ENCODE results near the gene TYRO3.
A peak's percentile ranks its signal among the peaks of the same experiment; 100 is the strongest.

TYRO3 gene

GRCh38 chr15:41603941-41604911 lies 45.2 kb downstream of the TYRO3 start:
- H3K4me1 ChIP-seq (ENCODE audit: control insufficient read depth in 1 of 2, insufficient read depth in 2 of 2, low read length in 2 of 2): peaks cover 8 to 9% of the 10 kb centered on the region in 2 experiments
- no peaks in the 10 kb centered on the region for H3K9me3 ChIP-seq (ENCODE audit: insufficient read depth, low read depth, low read length)
- H2AK5ac ChIP-seq (ENCODE audit: low read length): no peak overlapping the region
- H3K18ac ChIP-seq (ENCODE audit: low read length): no peak overlapping the region
- H3K4ac ChIP-seq (ENCODE audit: low read depth, low read length): no peak overlapping the region
- no peaks in the 10 kb centered on the region for H3K36me3 ChIP-seq (ENCODE audit: control insufficient read depth in 1 of 2, insufficient read depth in 2 of 2, low read length in 2 of 2)
- no peak overlapping the region for H3K27ac ChIP-seq (ENCODE audit: low read depth, low read length)
- H2BK120ac ChIP-seq (ENCODE audit: insufficient read depth, low read length, poor library complexity): no peak overlapping the region
- no CpG with 5 or more reads among the region's 13 CpGs for WGBS (ENCODE audit: extremely low coverage, insufficient coverage, insufficient read length)
- no peak overlapping the region for H4K8ac ChIP-seq (ENCODE audit: low read depth, low read length)
- peak; percentile 17 to 63 for DNase-seq
- no peaks in the 10 kb centered on the region for H3K79me1 ChIP-seq (ENCODE audit: low read length)
- H2BK12ac ChIP-seq (ENCODE audit: low read length): no peak overlapping the region
- H3K79me2 ChIP-seq (ENCODE audit: control insufficient read depth, insufficient read depth, low read length, poor library complexity): no peaks in the 10 kb centered on the region
- no peak overlapping the region for H2BK5ac ChIP-seq (ENCODE audit: low read depth, low read length, poor library complexity)
- no peak overlapping the region for H4K12ac ChIP-seq (ENCODE audit: low read depth, low read length)
- H3K9ac ChIP-seq (ENCODE audit: low read length): no peak overlapping the region
- no peaks in the 10 kb centered on the region for H3K27me3 ChIP-seq (ENCODE audit: insufficient read depth, low read length)
- no peak overlapping the region for H2AFZ ChIP-seq (ENCODE audit: insufficient read depth, low read length, poor library complexity)
- H3K23ac ChIP-seq (ENCODE audit: low read length): no peak overlapping the region
- no peak overlapping the region for H4K91ac ChIP-seq (ENCODE audit: low read depth, low read length)
- peak overlapping the region; percentile 43 for H3K4me2 ChIP-seq (ENCODE audit: low read length)
- H3K14ac ChIP-seq (ENCODE audit: low read length): no peak overlapping the region
- no peak overlapping the region for H3K4me3 ChIP-seq (ENCODE audit: low read depth, low read length)

DNA sequence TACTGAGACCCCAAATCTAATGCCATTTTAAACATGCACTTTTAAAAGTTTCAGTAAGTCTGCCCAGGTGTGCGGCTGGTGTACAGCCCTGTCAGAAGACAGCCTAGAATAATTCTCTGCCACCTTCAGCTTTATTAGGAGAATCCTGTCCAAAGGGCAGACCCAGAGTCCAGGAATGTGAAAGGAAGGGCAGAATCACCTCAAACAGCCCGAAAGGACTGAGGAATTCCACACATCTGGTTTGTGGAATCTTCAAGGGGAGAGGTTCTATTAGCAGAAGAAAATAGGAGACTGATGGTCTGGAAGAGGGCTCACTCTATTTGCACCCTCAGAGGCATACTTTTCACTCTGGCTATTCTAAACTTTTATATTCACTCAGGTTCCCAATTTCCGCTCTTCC lies 46.6 kb downstream of the TYRO3 start:
- Histone ChIP-seq H3K4ac (ENCODE audit: low read depth, low read length) (no peak overlapping the region), H3K36me3 (ENCODE audit: control insufficient read depth in 1 of 2, insufficient read depth in 2 of 2, low read length in 2 of 2) (no peaks in the 10 kb centered on the region), H3K4me2 (ENCODE audit: low read length) (no peak overlapping the region), H4K91ac (ENCODE audit: low read depth, low read length) (no peak overlapping the region), H2BK120ac (ENCODE audit: insufficient read depth, low read length, poor library complexity) (no peak overlapping the region), H3K27me3 (ENCODE audit: insufficient read depth, low read length) (no peaks in the 10 kb centered on the region), H3K14ac (ENCODE audit: low read length) (no peak overlapping the region), H4K8ac (ENCODE audit: low read depth, low read length) (no peak overlapping the region), H3K18ac (ENCODE audit: low read length) (no peak overlapping the region), H4K12ac (ENCODE audit: low read depth, low read length) (no peak overlapping the region), H2BK5ac (ENCODE audit: low read depth, low read length, poor library complexity) (no peak overlapping the region), H3K4me1 (ENCODE audit: control insufficient read depth in 1 of 2, insufficient read depth in 2 of 2, low read length in 2 of 2) (peaks cover 8 to 9% of the 10 kb centered on the region in 2 experiments), H3K79me2 (ENCODE audit: control insufficient read depth, insufficient read depth, low read length, poor library complexity) (no peaks in the 10 kb centered on the region), H3K9me3 (ENCODE audit: insufficient read depth, low read depth, low read length) (no peaks in the 10 kb centered on the region), H3K79me1 (ENCODE audit: low read length) (no peaks in the 10 kb centered on the region), H3K9ac (ENCODE audit: low read length) (no peak overlapping the region), H2BK12ac (ENCODE audit: low read length) (no peak overlapping the region), H2AK5ac (ENCODE audit: low read length) (no peak overlapping the region), H2AFZ (ENCODE audit: insufficient read depth, low read length, poor library complexity) (no peak overlapping the region), H3K4me3 (ENCODE audit: low read depth, low read length) (no peak overlapping the region), H3K27ac (ENCODE audit: low read depth, low read length) (no peak overlapping the region), H3K23ac (ENCODE audit: low read length) (no peak overlapping the region)
- DNase-seq: peak; percentile 19 to 55
- no CpG with 5 or more reads among the region's 3 CpGs for WGBS (ENCODE audit: extremely low coverage, insufficient coverage, insufficient read length)

- no peaks in the 10 kb centered on the region for H3K79me2 ChIP-seq (ENCODE audit: control insufficient read depth, insufficient read depth, low read length, poor library complexity)
- WGBS (ENCODE audit: extremely low coverage, insufficient coverage, insufficient read length): no CpG with 5 or more reads among the region's 1 CpG
Measured at GRCh38 chr15:41606997-41607396, 48.0 kb downstream of the TYRO3 start.

GRCh38 chr15:41609123-41609522 lies 50.1 kb downstream of the TYRO3 start:
- Histone ChIP-seq H3K36me3 (ENCODE audit: control insufficient read depth in 1 of 2, insufficient read depth in 2 of 2, low read length in 2 of 2) (no peaks in the 10 kb centered on the region), H4K91ac (ENCODE audit: low read depth, low read length) (no peak overlapping the region), H3K4me1 (ENCODE audit: control insufficient read depth in 1 of 2, insufficient read depth in 2 of 2, low read length in 2 of 2) (peaks cover 8 to 9% of the 10 kb centered on the region in 2 experiments), H3K23ac (ENCODE audit: low read length) (peak overlapping the region; percentile 71), H4K8ac (ENCODE audit: low read depth, low read length) (no peak overlapping the region), H3K27me3 (ENCODE audit: insufficient read depth, low read length) (no peaks in the 10 kb centered on the region), H3K4me3 (ENCODE audit: low read depth, low read length) (no peak overlapping the region), H3K9ac (ENCODE audit: low read length) (no peak overlapping the region), H3K79me2 (ENCODE audit: control insufficient read depth, insufficient read depth, low read length, poor library complexity) (no peaks in the 10 kb centered on the region), H2BK5ac (ENCODE audit: low read depth, low read length, poor library complexity) (no peak overlapping the region), H3K18ac (ENCODE audit: low read length) (no peak overlapping the region), H2AK5ac (ENCODE audit: low read length) (no peak overlapping the region), H3K27ac (ENCODE audit: low read depth, low read length) (no peak overlapping the region), H2BK12ac (ENCODE audit: low read length) (no peak overlapping the region), H4K12ac (ENCODE audit: low read depth, low read length) (no peak overlapping the region), H3K4ac (ENCODE audit: low read depth, low read length) (no peak overlapping the region), H2BK120ac (ENCODE audit: insufficient read depth, low read length, poor library complexity) (no peak overlapping the region), H3K14ac (ENCODE audit: low read length) (no peak overlapping the region), H2AFZ (ENCODE audit: insufficient read depth, low read length, poor library complexity) (no peak overlapping the region), H3K79me1 (ENCODE audit: low read length) (no peaks in the 10 kb centered on the region), H3K4me2 (ENCODE audit: low read length) (no peak overlapping the region), H3K9me3 (ENCODE audit: insufficient read depth, low read depth, low read length) (no peaks in the 10 kb centered on the region)
- no CpG with 5 or more reads among the region's 1 CpG for WGBS (ENCODE audit: extremely low coverage, insufficient coverage, insufficient read length)
- no peak for DNase-seq

More at GRCh38 chr15:41606997-41607396, 48.0 kb downstream of the TYRO3 start:
- H3K27ac ChIP-seq (ENCODE audit: low read depth, low read length): no peak overlapping the region
- H3K27me3 ChIP-seq (ENCODE audit: insufficient read depth, low read length): no peaks in the 10 kb centered on the region
- no peaks in the 10 kb centered on the region for H3K36me3 ChIP-seq (ENCODE audit: control insufficient read depth in 1 of 2, insufficient read depth in 2 of 2, low read length in 2 of 2)
- no peak overlapping the region for H3K9ac ChIP-seq (ENCODE audit: low read length)
- no peak overlapping the region for H4K12ac ChIP-seq (ENCODE audit: low read depth, low read length)
- no peak overlapping the region for H3K4me3 ChIP-seq (ENCODE audit: low read depth, low read length)
- no peak overlapping the region for H2BK12ac ChIP-seq (ENCODE audit: low read length)
- no peaks in the 10 kb centered on the region for H3K79me1 ChIP-seq (ENCODE audit: low read length)
- no peak overlapping the region for H3K23ac ChIP-seq (ENCODE audit: low read length)
- H3K4me2 ChIP-seq (ENCODE audit: low read length): no peak overlapping the region
- H4K8ac ChIP-seq (ENCODE audit: low read depth, low read length): no peak overlapping the region
- no peaks in the 10 kb centered on the region for H3K9me3 ChIP-seq (ENCODE audit: insufficient read depth, low read depth, low read length)
- no peak overlapping the region for H4K91ac ChIP-seq (ENCODE audit: low read depth, low read length)
- H2BK120ac ChIP-seq (ENCODE audit: insufficient read depth, low read length, poor library complexity): no peak overlapping the region
- no peak overlapping the region for H2AK5ac ChIP-seq (ENCODE audit: low read length)
- no peak overlapping the region for H3K14ac ChIP-seq (ENCODE audit: low read length)
- H3K4me1 ChIP-seq (ENCODE audit: control insufficient read depth in 1 of 2, insufficient read depth in 2 of 2, low read length in 2 of 2): peaks cover 8 to 9% of the 10 kb centered on the region in 2 experiments
- H3K4ac ChIP-seq (ENCODE audit: low read depth, low read length): no peak overlapping the region
- H2BK5ac ChIP-seq (ENCODE audit: low read depth, low read length, poor library complexity): no peak overlapping the region
- no peak overlapping the region for H2AFZ ChIP-seq (ENCODE audit: insufficient read depth, low read length, poor library complexity)
- peak; percentile 41 to 69 for DNase-seq
- no peak overlapping the region for H3K18ac ChIP-seq (ENCODE audit: low read length)
